HepG2 (cell line): Measurements from ENCODE around the gene CIITA. TPM values are rescaled to one million over a fixed set of nuclear protein-coding genes. Genes with fewer than 3 reads are reported as not detected.

Experiments used
- ATAC-seq: fragments of 200-7000 bp; cut with Tn5 transposase; 3 replicates; pipeline ENCODE4 v1.9.1; 2020; ENCODE audit warnings: mild to moderate bottlenecking, moderate library complexity
- BruUV-seq: library from RNA; stranded (reverse); fragments of 400-500 nt; replicated peaks from 2 replicates; lab custom pipeline; 2021; lab: Mats Ljungman, UMichigan
- CTCF ChIA-PET: fragments of 300-600 bp; formaldehyde crosslinking; extraction: SDS; loops from one replicate; lab custom pipeline; 2021; ENCODE audit warnings: low total read pairs, inconsistent platforms, low intra/inter-chr PET ratio; lab: Yijun Ruan, JAX
- POLR2A ChIA-PET: fragments of 350-600 bp; sonication (Branson Sonifier 250); formaldehyde crosslinking; loops from one replicate; lab custom pipeline; 2020; ENCODE audit warnings: antibody characterized with exemption, inconsistent platforms; lab: Yijun Ruan, JAX
- DNase-seq: peaks from one replicate; pipeline ENCODE4 v3.0.0-alpha.2; 2015; ENCODE audit warnings: low spot score
- FAIRE-seq: peaks from 3 replicates; lab custom pipeline; 2011; peaks lifted over from hg19 to GRCh38; lab: Jason Lieb, UNC
- H2AFZ ChIP-seq: one replicate; pipeline ENCODE4 v1.6.1; 2011; ENCODE audit warnings: low read length, inconsistent platforms
- H3K27ac ChIP-seq: fragments of 300-600 bp; 3 replicates; pipeline ENCODE4 v1.8.0; 2011; ENCODE audit warnings: mixed run types, mild to moderate bottlenecking, mixed read lengths, low read length, inconsistent platforms; ENCODE audit not compliant: insufficient read depth; ENCODE audit errors: extremely low read length
- H3K27me3 ChIP-seq, 2 experiments: fragments of 200-600 bp in 1 of 2; 2 replicates in 1 of 2; 3 replicates in 1 of 2; pipeline versions ENCODE4 v1.6.0 to v1.8.0; 2011; ENCODE audit warnings: low read length in 2 of 2, mild to moderate bottlenecking in 2 of 2, moderate library complexity in 2 of 2, inconsistent platforms in 1 of 2; ENCODE audit not compliant: insufficient read depth in 2 of 2, control insufficient read depth in 1 of 2
- H3K36me3 ChIP-seq, 2 experiments: fragments of 200-600 bp in 1 of 2; replicated peaks in 1 of 2; 2 replicates in 1 of 2; 3 replicates in 1 of 2; pipeline versions ENCODE4 v1.5.1 to v1.8.0; 2011; ENCODE audit warnings: low read length in 2 of 2, inconsistent platforms in 1 of 2; ENCODE audit not compliant: insufficient read depth in 2 of 2, control insufficient read depth in 1 of 2
- H3K4me1 ChIP-seq: 2 replicates; pipeline ENCODE4 v1.5.1; 2012; ENCODE audit warnings: low read length, inconsistent platforms; ENCODE audit not compliant: insufficient read depth
- H3K4me2 ChIP-seq: 2 replicates; pipeline ENCODE4 v1.6.0; 2011; ENCODE audit warnings: low read depth, low read length, inconsistent platforms
- H3K4me3 ChIP-seq, 3 experiments: fragments of 200-600 bp in 1 of 3; sonication (generic), shearing (Covaris generic) in 1 of 3; replicated peaks in 1 of 3; 2 replicates each; pipeline ENCODE4 v1.5.1; 2011 to 2016; ENCODE audit warnings: low read length in 3 of 3, inconsistent platforms in 2 of 3, low read depth in 2 of 3, mild to moderate bottlenecking in 2 of 3, control low read depth in 1 of 3, mixed read lengths in 1 of 3; ENCODE audit not compliant: insufficient read depth in 1 of 3
- H3K79me2 ChIP-seq: one replicate; pipeline ENCODE4 v1.6.1; 2011; ENCODE audit warnings: low read length, inconsistent platforms; ENCODE audit not compliant: insufficient read depth
- H3K9ac ChIP-seq: 2 replicates; pipeline ENCODE4 v1.6.0; 2011; ENCODE audit warnings: mild to moderate bottlenecking, low read depth, low read length, inconsistent platforms; ENCODE audit not compliant: insufficient read depth
- H3K9me3 ChIP-seq: 2 replicates; pipeline ENCODE4 v1.5.1; 2012; ENCODE audit warnings: mild to moderate bottlenecking, low read length
- H4K20me1 ChIP-seq: 2 replicates; pipeline ENCODE4 v1.6.0; 2011; ENCODE audit warnings: inconsistent platforms, mild to moderate bottlenecking, low read length, moderate library complexity; ENCODE audit not compliant: insufficient read depth
- DNMT1 ChIP-seq: sonication (generic); formaldehyde crosslinking; IDR thresholded peaks from 2 replicates; pipeline ENCODE4 v1.5.1; 2020; ENCODE audit warnings: mild to moderate bottlenecking, missing genetic modification reagents
- FOXA1 ChIP-seq, 2 experiments: fragments of 450-650 bp in 1 of 2; sonication (generic) in 1 of 2; formaldehyde crosslinking in 1 of 2; IDR thresholded peaks; 2 replicates each; pipeline versions ENCODE4 v1.4.0 to v1.6.1; 2016 to 2020; ENCODE audit warnings: missing genetic modification reagents in 1 of 2
- KDM6A ChIP-seq: IDR thresholded peaks from 2 replicates; pipeline ENCODE4 v1.6.1; 2016; ENCODE audit warnings: low read depth
- PLRG1 ChIP-seq: fragments of 450-650 bp; conservative IDR thresholded peaks from 2 replicates; pipeline ENCODE4 v1.6.1; 2016
- POLR2AphosphoS2 ChIP-seq: IDR thresholded peaks from 2 replicates; pipeline ENCODE4 v1.6.1; 2011; ENCODE audit warnings: low read depth, low read length, improper control_type of control experiment
- RARG ChIP-seq: sonication (generic); formaldehyde crosslinking; IDR thresholded peaks from 2 replicates; pipeline ENCODE4 v1.4.0; 2020; ENCODE audit warnings: low read depth, mild to moderate bottlenecking, missing genetic modification reagents
- SMYD3 ChIP-seq: sonication (generic); formaldehyde crosslinking; IDR thresholded peaks from 2 replicates; pipeline ENCODE4 v1.8.1; 2023; ENCODE audit warnings: mild to moderate bottlenecking, missing genetic modification reagents
- STAG1 ChIP-seq: sonication (generic); formaldehyde crosslinking; IDR thresholded peaks from 2 replicates; pipeline ENCODE4 v1.4.0; 2020; ENCODE audit warnings: missing genetic modification reagents
- ZNF256 ChIP-seq: sonication (generic); formaldehyde crosslinking; conservative IDR thresholded peaks from 2 replicates; pipeline ENCODE4 v1.4.0; 2020; ENCODE audit warnings: missing genetic modification reagents
- ZNF260 ChIP-seq: sonication (generic); formaldehyde crosslinking; IDR thresholded peaks from 2 replicates; pipeline ENCODE4 v1.4.0; 2020; ENCODE audit warnings: missing genetic modification reagents, low read depth, mild to moderate bottlenecking, borderline replicate concordance
- ZNF460 ChIP-seq: sonication (generic); formaldehyde crosslinking; IDR thresholded peaks from 2 replicates; pipeline ENCODE4 v1.5.1; 2020; ENCODE audit warnings: missing genetic modification reagents, mild to moderate bottlenecking, borderline replicate concordance
- ZNF792 ChIP-seq: IDR thresholded peaks from 2 replicates; pipeline ENCODE4 v1.6.1; 2016
- WGBS: methylation state at CpG from one replicate; pipeline ENCODE4 v1.1.6; 2017; ENCODE audit warnings: low lambda C conversion rate; 5-methylcytosine and 5-hydroxymethylcytosine counted together
- in situ Hi-C: cut with HindIII; loops from 2 replicates; pipeline ENCODE4 v1.10.0; 2017; ENCODE audit warnings: low pct_unique_long_range_greater_than_20kb; ENCODE audit not compliant: extremely low pct_ligation_motif_present
- intact Hi-C: fragments of 100-400 bp; cut with micrococcal nuclease; formaldehyde crosslinking; loops from one replicate; pipeline ENCODE4 v1.10.0; 2022; ENCODE audit not compliant: unreplicated experiment
- polyA plus RNA-seq, 8 experiments: library from polyadenylated mRNA; depleted of rRNA in 3 of 8; stranded (reverse) in 7 of 8; unstranded in 1 of 8; fragments of >200 nt; fragmentation: Illumina TruSeq in 4 of 8; extraction: Trizol in 4 of 8; gene quantifications; 2 replicates each; pipeline versions ENCODE4 v1.2.1 to v1.2.3, GENCODE V29; 2011 to 2016; ENCODE audit warnings: low read depth in 4 of 8, missing spikeins in 1 of 8, mixed read lengths in 1 of 8; ENCODE audit not compliant: insufficient read depth in 1 of 8
- total RNA-seq, 5 experiments: library from RNA; depleted of rRNA; stranded (reverse); fragments of >200 nt; fragmentation: Illumina TruSeq; extraction: Trizol; gene quantifications; 2 replicates each; pipeline ENCODE4 v1.2.3, GENCODE V29; 2016; ENCODE audit warnings: low read depth in 1 of 5
- TF ChIP-seq, protein P1 (sequence below): sonication (generic); formaldehyde crosslinking; IDR thresholded peaks from 2 replicates; pipeline ENCODE4 v1.4.0; 2020; ENCODE audit warnings: mild to moderate bottlenecking, missing genetic modification reagents, borderline replicate concordance
- TF ChIP-seq, protein P2 (sequence below): sonication (generic); formaldehyde crosslinking; IDR thresholded peaks from 2 replicates; pipeline ENCODE4 v1.4.0; 2020; ENCODE audit warnings: missing genetic modification reagents
- TF ChIP-seq, protein P3 (sequence below): sonication (generic); formaldehyde crosslinking; IDR thresholded peaks from 2 replicates; pipeline ENCODE4 v1.4.0; 2020; ENCODE audit warnings: missing genetic modification reagents

Gene CIITA
- total and polyA plus RNA-seq, 2 of the 13 experiments (the other 11 are each of a cell fraction or from before 2014, with no cell fraction given): 0.08 to 0.09 TPM

GRCh38 chr16:10896165-10896564 lies 19.2 kb downstream of the CIITA start:
- no peaks in the 10 kb centered on the region for H3K4me1 ChIP-seq
- H3K36me3 ChIP-seq: no peaks in the 10 kb centered on the region
- under 1% methylated on average over 3 of the region's 3 CpGs for WGBS
- no peak overlapping the region for H3K9ac ChIP-seq
- no peak overlapping the region for H3K4me2 ChIP-seq
- CTCF ChIA-PET: no interaction called here
- DNase-seq (no peak), ATAC-seq (no peak), FAIRE-seq (no peak)
- no peaks in the 10 kb centered on the region for H3K9me3 ChIP-seq
- intact Hi-C loops: no loop called here
- no peaks in the 10 kb centered on the region; the same call in 1 of the 2 replicates for H4K20me1 ChIP-seq
- no peak overlapping the region for H3K27ac ChIP-seq
- 0 out of 5 replicates have a peak, but pooled peaks cover 0 to 2% of the 10 kb centered on the region in 2 experiments for H3K27me3 ChIP-seq
- no peak overlapping the region for H2AFZ ChIP-seq
- POLR2A ChIA-PET: no interaction called here
- in situ Hi-C loops: no loop called here
- no peaks in the 10 kb centered on the region for H3K79me2 ChIP-seq
- no TSS peak for BruUV-seq
- H3K4me3 ChIP-seq: no peak overlapping the region
- no peak for TF ChIP-seq ZNF260 (CRISPR knock-in tag)
- no peak for TF ChIP-seq RARG
- no peak for TF ChIP-seq ZNF460
- TF ChIP-seq DNMT1 (CRISPR knock-in tag): no peak
- TF ChIP-seq, protein P1, sequence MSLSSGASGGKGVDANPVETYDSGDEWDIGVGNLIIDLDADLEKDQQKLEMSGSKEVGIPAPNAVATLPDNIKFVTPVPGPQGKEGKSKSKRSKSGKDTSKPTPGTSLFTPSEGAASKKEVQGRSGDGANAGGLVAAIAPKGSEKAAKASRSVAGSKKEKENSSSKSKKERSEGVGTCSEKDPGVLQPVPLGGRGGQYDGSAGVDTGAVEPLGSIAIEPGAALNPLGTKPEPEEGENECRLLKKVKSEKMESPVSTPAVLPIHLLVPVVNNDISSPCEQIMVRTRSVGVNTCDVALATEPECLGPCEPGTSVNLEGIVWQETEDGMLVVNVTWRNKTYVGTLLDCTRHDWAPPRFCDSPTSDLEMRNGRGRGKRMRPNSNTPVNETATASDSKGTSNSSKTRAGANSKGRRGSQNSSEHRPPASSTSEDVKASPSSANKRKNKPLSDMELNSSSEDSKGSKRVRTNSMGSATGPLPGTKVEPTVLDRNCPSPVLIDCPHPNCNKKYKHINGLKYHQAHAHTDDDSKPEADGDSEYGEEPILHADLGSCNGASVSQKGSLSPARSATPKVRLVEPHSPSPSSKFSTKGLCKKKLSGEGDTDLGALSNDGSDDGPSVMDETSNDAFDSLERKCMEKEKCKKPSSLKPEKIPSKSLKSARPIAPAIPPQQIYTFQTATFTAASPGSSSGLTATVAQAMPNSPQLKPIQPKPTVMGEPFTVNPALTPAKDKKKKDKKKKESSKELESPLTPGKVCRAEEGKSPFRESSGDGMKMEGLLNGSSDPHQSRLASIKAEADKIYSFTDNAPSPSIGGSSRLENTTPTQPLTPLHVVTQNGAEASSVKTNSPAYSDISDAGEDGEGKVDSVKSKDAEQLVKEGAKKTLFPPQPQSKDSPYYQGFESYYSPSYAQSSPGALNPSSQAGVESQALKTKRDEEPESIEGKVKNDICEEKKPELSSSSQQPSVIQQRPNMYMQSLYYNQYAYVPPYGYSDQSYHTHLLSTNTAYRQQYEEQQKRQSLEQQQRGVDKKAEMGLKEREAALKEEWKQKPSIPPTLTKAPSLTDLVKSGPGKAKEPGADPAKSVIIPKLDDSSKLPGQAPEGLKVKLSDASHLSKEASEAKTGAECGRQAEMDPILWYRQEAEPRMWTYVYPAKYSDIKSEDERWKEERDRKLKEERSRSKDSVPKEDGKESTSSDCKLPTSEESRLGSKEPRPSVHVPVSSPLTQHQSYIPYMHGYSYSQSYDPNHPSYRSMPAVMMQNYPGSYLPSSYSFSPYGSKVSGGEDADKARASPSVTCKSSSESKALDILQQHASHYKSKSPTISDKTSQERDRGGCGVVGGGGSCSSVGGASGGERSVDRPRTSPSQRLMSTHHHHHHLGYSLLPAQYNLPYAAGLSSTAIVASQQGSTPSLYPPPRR: no peak
- no peak for TF ChIP-seq ZNF792 (CRISPR knock-in tag)
- TF ChIP-seq, protein P2, sequence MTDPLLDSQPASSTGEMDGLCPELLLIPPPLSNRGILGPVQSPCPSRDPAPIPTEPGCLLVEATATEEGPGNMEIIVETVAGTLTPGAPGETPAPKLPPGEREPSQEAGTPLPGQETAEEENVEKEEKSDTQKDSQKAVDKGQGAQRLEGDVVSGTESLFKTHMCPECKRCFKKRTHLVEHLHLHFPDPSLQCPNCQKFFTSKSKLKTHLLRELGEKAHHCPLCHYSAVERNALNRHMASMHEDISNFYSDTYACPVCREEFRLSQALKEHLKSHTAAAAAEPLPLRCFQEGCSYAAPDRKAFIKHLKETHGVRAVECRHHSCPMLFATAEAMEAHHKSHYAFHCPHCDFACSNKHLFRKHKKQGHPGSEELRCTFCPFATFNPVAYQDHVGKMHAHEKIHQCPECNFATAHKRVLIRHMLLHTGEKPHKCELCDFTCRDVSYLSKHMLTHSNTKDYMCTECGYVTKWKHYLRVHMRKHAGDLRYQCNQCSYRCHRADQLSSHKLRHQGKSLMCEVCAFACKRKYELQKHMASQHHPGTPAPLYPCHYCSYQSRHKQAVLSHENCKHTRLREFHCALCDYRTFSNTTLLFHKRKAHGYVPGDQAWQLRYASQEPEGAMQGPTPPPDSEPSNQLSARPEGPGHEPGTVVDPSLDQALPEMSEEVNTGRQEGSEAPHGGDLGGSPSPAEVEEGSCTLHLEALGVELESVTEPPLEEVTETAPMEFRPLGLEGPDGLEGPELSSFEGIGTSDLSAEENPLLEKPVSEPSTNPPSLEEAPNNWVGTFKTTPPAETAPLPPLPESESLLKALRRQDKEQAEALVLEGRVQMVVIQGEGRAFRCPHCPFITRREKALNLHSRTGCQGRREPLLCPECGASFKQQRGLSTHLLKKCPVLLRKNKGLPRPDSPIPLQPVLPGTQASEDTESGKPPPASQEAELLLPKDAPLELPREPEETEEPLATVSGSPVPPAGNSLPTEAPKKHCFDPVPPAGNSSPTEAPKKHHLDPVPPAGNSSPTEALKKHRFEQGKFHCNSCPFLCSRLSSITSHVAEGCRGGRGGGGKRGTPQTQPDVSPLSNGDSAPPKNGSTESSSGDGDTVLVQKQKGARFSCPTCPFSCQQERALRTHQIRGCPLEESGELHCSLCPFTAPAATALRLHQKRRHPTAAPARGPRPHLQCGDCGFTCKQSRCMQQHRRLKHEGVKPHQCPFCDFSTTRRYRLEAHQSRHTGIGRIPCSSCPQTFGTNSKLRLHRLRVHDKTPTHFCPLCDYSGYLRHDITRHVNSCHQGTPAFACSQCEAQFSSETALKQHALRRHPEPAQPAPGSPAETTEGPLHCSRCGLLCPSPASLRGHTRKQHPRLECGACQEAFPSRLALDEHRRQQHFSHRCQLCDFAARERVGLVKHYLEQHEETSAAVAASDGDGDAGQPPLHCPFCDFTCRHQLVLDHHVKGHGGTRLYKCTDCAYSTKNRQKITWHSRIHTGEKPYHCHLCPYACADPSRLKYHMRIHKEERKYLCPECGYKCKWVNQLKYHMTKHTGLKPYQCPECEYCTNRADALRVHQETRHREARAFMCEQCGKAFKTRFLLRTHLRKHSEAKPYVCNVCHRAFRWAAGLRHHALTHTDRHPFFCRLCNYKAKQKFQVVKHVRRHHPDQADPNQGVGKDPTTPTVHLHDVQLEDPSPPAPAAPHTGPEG (CRISPR knock-in tag): no peak
- TF ChIP-seq SMYD3 (CRISPR knock-in tag): no peak
- TF ChIP-seq, protein P3, sequence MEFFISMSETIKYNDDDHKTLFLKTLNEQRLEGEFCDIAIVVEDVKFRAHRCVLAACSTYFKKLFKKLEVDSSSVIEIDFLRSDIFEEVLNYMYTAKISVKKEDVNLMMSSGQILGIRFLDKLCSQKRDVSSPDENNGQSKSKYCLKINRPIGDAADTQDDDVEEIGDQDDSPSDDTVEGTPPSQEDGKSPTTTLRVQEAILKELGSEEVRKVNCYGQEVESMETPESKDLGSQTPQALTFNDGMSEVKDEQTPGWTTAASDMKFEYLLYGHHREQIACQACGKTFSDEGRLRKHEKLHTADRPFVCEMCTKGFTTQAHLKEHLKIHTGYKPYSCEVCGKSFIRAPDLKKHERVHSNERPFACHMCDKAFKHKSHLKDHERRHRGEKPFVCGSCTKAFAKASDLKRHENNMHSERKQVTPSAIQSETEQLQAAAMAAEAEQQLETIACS (CRISPR knock-in tag): no peak
- TF ChIP-seq ZNF256 (CRISPR knock-in tag): no peak
- TF ChIP-seq FOXA1 (IDR thresholded peaks at IDR 0.05): no peak
- TF ChIP-seq FOXA1 (CRISPR knock-in tag; IDR thresholded peaks at IDR 0.05): no peak
- TF ChIP-seq POLR2AphosphoS2: no peak
- no peak for TF ChIP-seq KDM6A (CRISPR knock-in tag)
- no peak for TF ChIP-seq PLRG1
- TF ChIP-seq STAG1 (CRISPR knock-in tag): no peak
